SK-N-SH (cell line): ENCODE results near the gene DENND2A.

Experiments
- CTCF ChIP-seq: fragments of 200-600 bp; sonication (generic); IDR thresholded peaks from 2 replicates; pipeline ENCODE4 v1.6.1; 2017; ENCODE audit warnings: antibody characterized with exemption, mild to moderate bottlenecking, moderate library complexity
- EZH2phosphoT487 ChIP-seq: fragments of 200-600 bp; sonication (generic); IDR thresholded peaks from 2 replicates; pipeline ENCODE4 v1.6.1; 2017; ENCODE audit warnings: low read depth, mixed run types, mild to moderate bottlenecking, antibody characterized with exemption, moderate library complexity, borderline replicate concordance
- JUND ChIP-seq: IDR thresholded peaks from 2 replicates; pipeline ENCODE4 v1.4.0; 2012
- MAX ChIP-seq: IDR thresholded peaks from 2 replicates; pipeline ENCODE4 v1.4.0; 2012; ENCODE audit warnings: low read depth
- PBX3 ChIP-seq: IDR thresholded peaks from 2 replicates; pipeline ENCODE4; 2012
- RAD21 ChIP-seq: IDR thresholded peaks from 2 replicates; pipeline ENCODE4 v1.6.1; 2012; ENCODE audit warnings: mild to moderate bottlenecking, low read length
- RXRA ChIP-seq: IDR thresholded peaks from 2 replicates; pipeline ENCODE4 v1.4.0; 2012; ENCODE audit warnings: low read depth, mild to moderate bottlenecking, borderline replicate concordance
- SMC3 ChIP-seq: IDR thresholded peaks from 2 replicates; pipeline ENCODE4 v1.6.1; 2012; ENCODE audit warnings: low read depth, low read length, improper control_type of control experiment
- TCF12 ChIP-seq: IDR thresholded peaks from 2 replicates; pipeline ENCODE4 v1.4.0; 2012
- USF1 ChIP-seq: IDR thresholded peaks from 2 replicates; pipeline ENCODE4 v1.4.0; 2012; ENCODE audit warnings: low read depth, borderline replicate concordance
- USF2 ChIP-seq: fragments of 150-350 bp; IDR thresholded peaks from 2 replicates; pipeline ENCODE4 v1.6.1; 2017; ENCODE audit warnings: antibody characterized with exemption, low read length, low read depth, borderline replicate concordance
- YY1 ChIP-seq: IDR thresholded peaks from 2 replicates; pipeline ENCODE4 v1.4.0; 2012; ENCODE audit warnings: low read depth, mild to moderate bottlenecking

GRCh38 chr7:140584195-140584851, 56.3 kb downstream of the DENND2A start:
- TF ChIP-seq YY1 (no peak), TCF12 (no peak), JUND (no peak), MAX (no peak), CTCF (no peak), RAD21 (no peak), RXRA (no peak), USF1 (no peak), USF2 (no peak), PBX3 (no peak), SMC3 (no peak), EZH2phosphoT487 (no peak)
